ENCODE measurements around the gene STK16. TPM values are rescaled to one million over a fixed set of nuclear protein-coding genes. Genes with fewer than 3 reads are reported as not detected.

The STK16 gene
- total and polyA plus RNA-seq, 2 of the 13 experiments (the other 11 are each of a cell fraction or from before 2014, with no cell fraction given): 28.0 to 50.9 TPM

DNA sequence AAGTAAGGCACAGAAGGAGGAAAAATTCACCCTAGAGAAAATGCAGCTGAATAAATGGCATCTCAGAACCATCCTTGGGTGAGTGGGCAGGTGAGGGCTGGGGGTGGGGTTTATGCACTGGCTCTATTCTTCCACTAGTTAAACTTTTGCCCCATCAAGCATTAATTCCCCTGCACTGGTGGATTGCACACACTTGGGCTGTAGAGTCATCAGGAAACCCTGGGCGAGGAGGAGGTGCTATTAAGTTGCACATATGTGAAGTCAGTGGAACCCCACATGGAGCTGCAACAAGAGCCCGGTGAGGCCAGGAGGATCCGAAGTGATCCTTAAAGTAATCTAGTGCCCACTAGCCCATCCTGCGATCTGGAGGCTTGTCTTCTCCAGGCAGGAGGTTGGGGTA lies 27.1 kb downstream of the STK16 start:
- BruUV-seq (replicated peaks): no TSS peak
- Histone ChIP-seq H4K20me1 (ENCODE audit: insufficient read depth, low read length) (no peaks in the 10 kb centered on the region), H3K4me3 (replicated peaks in 1 of 3; ENCODE audit: insufficient read depth in 1 of 3, low read depth in 2 of 3, low read length in 3 of 3) (no peak overlapping the region), H3K9ac (ENCODE audit: insufficient read depth, low read depth, low read length) (no peak overlapping the region), H3K36me3 (replicated peaks in 1 of 2; ENCODE audit: control insufficient read depth in 1 of 2, insufficient read depth in 2 of 2, low read length in 2 of 2) (no peaks in the 10 kb centered on the region), H3K4me2 (ENCODE audit: low read depth, low read length) (no peak overlapping the region), H3K9me3 (ENCODE audit: low read length) (no peaks in the 10 kb centered on the region), H3K27ac (ENCODE audit: extremely low read length, insufficient read depth, low read length) (no peak overlapping the region), H2AFZ (ENCODE audit: low read length) (no peak overlapping the region), H3K4me1 (ENCODE audit: insufficient read depth, low read length) (peaks cover 42% of the 10 kb centered on the region), H3K79me2 (ENCODE audit: insufficient read depth, low read length) (no peaks in the 10 kb centered on the region), H3K27me3 (ENCODE audit: control insufficient read depth in 1 of 2, insufficient read depth in 2 of 2, low read length in 2 of 2) (peaks cover 0 to 9% of the 10 kb centered on the region in 2 experiments; a peak in 1 of 5 replicates)
- FAIRE-seq (no peak), DNase-seq (ENCODE audit: low spot score) (no peak), ATAC-seq (no peak)
- ChIA-PET POLR2A (interaction anchor here (1.2 kb wide), 1 partner anchor 18 kb away, joined by 3 read pairs; no protein-coding TSS in a partner anchor), CTCF (ENCODE audit: low intra/inter-chr PET ratio, low total read pairs) (no interaction called here)
- intact Hi-C loops (cut with micrococcal nuclease; ENCODE audit: unreplicated experiment): no loop called here
- 48% methylated on average over 4 of the region's 4 CpGs for WGBS (ENCODE audit: low lambda C conversion rate)
- in situ Hi-C loops (cut with HindIII; ENCODE audit: extremely low pct_ligation_motif_present, low pct_unique_long_range_greater_than_20kb): no loop called here
- TF ChIP-seq ZNF326 (CRISPR knock-in tag; IDR thresholded peaks at IDR 0.05; ENCODE audit: borderline replicate concordance) (no peak), ZNF672 (CRISPR knock-in tag; IDR thresholded peaks at IDR 0.05) (no peak), MTERF4 (CRISPR knock-in tag; IDR thresholded peaks at IDR 0.05) (no peak), ESRRA (CRISPR knock-in tag; IDR thresholded peaks at IDR 0.05; ENCODE audit: low read depth) (no peak)
- TF ChIP-seq, protein P1, sequence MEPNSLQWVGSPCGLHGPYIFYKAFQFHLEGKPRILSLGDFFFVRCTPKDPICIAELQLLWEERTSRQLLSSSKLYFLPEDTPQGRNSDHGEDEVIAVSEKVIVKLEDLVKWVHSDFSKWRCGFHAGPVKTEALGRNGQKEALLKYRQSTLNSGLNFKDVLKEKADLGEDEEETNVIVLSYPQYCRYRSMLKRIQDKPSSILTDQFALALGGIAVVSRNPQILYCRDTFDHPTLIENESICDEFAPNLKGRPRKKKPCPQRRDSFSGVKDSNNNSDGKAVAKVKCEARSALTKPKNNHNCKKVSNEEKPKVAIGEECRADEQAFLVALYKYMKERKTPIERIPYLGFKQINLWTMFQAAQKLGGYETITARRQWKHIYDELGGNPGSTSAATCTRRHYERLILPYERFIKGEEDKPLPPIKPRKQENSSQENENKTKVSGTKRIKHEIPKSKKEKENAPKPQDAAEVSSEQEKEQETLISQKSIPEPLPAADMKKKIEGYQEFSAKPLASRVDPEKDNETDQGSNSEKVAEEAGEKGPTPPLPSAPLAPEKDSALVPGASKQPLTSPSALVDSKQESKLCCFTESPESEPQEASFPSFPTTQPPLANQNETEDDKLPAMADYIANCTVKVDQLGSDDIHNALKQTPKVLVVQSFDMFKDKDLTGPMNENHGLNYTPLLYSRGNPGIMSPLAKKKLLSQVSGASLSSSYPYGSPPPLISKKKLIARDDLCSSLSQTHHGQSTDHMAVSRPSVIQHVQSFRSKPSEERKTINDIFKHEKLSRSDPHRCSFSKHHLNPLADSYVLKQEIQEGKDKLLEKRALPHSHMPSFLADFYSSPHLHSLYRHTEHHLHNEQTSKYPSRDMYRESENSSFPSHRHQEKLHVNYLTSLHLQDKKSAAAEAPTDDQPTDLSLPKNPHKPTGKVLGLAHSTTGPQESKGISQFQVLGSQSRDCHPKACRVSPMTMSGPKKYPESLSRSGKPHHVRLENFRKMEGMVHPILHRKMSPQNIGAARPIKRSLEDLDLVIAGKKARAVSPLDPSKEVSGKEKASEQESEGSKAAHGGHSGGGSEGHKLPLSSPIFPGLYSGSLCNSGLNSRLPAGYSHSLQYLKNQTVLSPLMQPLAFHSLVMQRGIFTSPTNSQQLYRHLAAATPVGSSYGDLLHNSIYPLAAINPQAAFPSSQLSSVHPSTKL (CRISPR knock-in tag; IDR thresholded peaks at IDR 0.05): no peak
